Measurements from ENCODE around the gene NUP98. TPM values are rescaled to one million over a fixed set of nuclear protein-coding genes. Genes with fewer than 3 reads are reported as not detected.
A peak's percentile ranks its signal among the peaks of the same experiment; 100 is the strongest.
"Not testable (repeated sequence)": the region's sequence is repeated elsewhere in the genome, so short reads cannot be mapped to it uniquely, and the experiment has no call there.

The NUP98 gene
- total RNA-seq, 2 donors from 2014 or later = 98.0 to 131 TPM

- Mint-ChIP-seq H3K36me3 (peaks cover 27 to 61% of the 10 kb centered on the region in 2 donors), H3K9me3 (no peaks in the 10 kb centered on the region), H3K27ac (peak overlapping the region; percentile 80 to 93)
- ATAC-seq = peak; percentile 50 to 51
- no peak for DNase-seq (ENCODE audit: low spot score in 2 of 2)
Observed at GRCh38 chr11:3831378-3832239, 34.3 kb upstream of the NUP98 start.

- ATAC-seq (no peak), DNase-seq (ENCODE audit: low spot score in 2 of 2) (no peak)
- Mint-ChIP-seq H3K27ac (peak overlapping the region; percentile 80 to 93), H3K36me3 (peaks cover 26 to 66% of the 10 kb centered on the region in 2 donors), H3K9me3 (no peaks in the 10 kb centered on the region)
Observed at GRCh38 chr11:3830730-3831129, 33.4 kb upstream of the NUP98 start.

- H3K36me3 Mint-ChIP-seq = peaks cover 20 to 60% of the 10 kb centered on the region in 2 donors
- ATAC-seq (no peak), DNase-seq (ENCODE audit: low spot score in 2 of 2) (no peak)
- H3K27ac Mint-ChIP-seq = peak overlapping the region; percentile 74 to 80
- H3K9me3 Mint-ChIP-seq = no peaks in the 10 kb centered on the region
Observed at GRCh38 chr11:3830088-3830487, 32.7 kb upstream of the NUP98 start.

- DNase-seq (ENCODE audit: low spot score in 2 of 2) = no peak
- no peak overlapping the region for H3K27ac Mint-ChIP-seq
- ATAC-seq = no peak
- peaks cover 8 to 41% of the 10 kb centered on the region in 2 donors for H3K36me3 Mint-ChIP-seq
- H3K9me3 Mint-ChIP-seq = no peaks in the 10 kb centered on the region
Observed at GRCh38 chr11:3827434-3828186, 30.3 kb upstream of the NUP98 start.

GRCh38 chr11:3826721-3827120, 29.4 kb upstream of the NUP98 start:
- Mint-ChIP-seq H3K36me3 (peaks cover 8 to 40% of the 10 kb centered on the region in 2 donors), H3K27ac (peak overlapping the region; percentile 5 to 57), H3K9me3 (no peaks in the 10 kb centered on the region)
- no peak for ATAC-seq
- DNase-seq (ENCODE audit: low spot score in 2 of 2) = no peak

- Mint-ChIP-seq H3K27ac (peak overlapping the region; percentile 57 to 83), H3K9me3 (no peaks in the 10 kb centered on the region), H3K36me3 (peaks cover 8 to 29% of the 10 kb centered on the region in 2 donors)
- no peak for DNase-seq (ENCODE audit: low spot score in 2 of 2)
- peak in 1 of 2 donors; percentile 16 for ATAC-seq
Observed at GRCh38 chr11:3825473-3826154, 28.3 kb upstream of the NUP98 start.

GRCh38 chr11:3824714-3825472, 27.5 kb upstream of the NUP98 start:
- ATAC-seq (peak; percentile 87), DNase-seq (ENCODE audit: low spot score in 2 of 2) (peak; percentile 69 to 86)
- no peaks in the 10 kb centered on the region for H3K9me3 Mint-ChIP-seq
- peaks cover 8 to 22% of the 10 kb centered on the region in 2 donors for H3K36me3 Mint-ChIP-seq
- H3K27ac Mint-ChIP-seq = peak overlapping the region; percentile 2 to 57

- H3K9me3 Mint-ChIP-seq = no peaks in the 10 kb centered on the region
- peak in 1 of 2 donors; percentile 1 for ATAC-seq
- no peak for DNase-seq (ENCODE audit: low spot score in 2 of 2)
- peaks cover 8 to 20% of the 10 kb centered on the region in 2 donors for H3K36me3 Mint-ChIP-seq
- peak overlapping the region in 1 of 2 donors; percentile 57 for H3K27ac Mint-ChIP-seq
Observed at GRCh38 chr11:3823762-3824506, 26.6 kb upstream of the NUP98 start.

- Mint-ChIP-seq H3K27ac (no peak overlapping the region), H3K36me3 (peaks cover 8 to 20% of the 10 kb centered on the region in 2 donors), H3K9me3 (no peaks in the 10 kb centered on the region)
- DNase-seq (ENCODE audit: low spot score in 2 of 2) (no peak), ATAC-seq (peak in 1 of 2 donors; percentile 14)
Observed at GRCh38 chr11:3823303-3823702, 25.9 kb upstream of the NUP98 start.

- DNase-seq (ENCODE audit: low spot score in 2 of 2) (no peak), ATAC-seq (no peak)
- Mint-ChIP-seq H3K36me3 (peaks cover 0 to 13% of the 10 kb centered on the region in 2 donors), H3K9me3 (no peaks in the 10 kb centered on the region), H3K27ac (no peak overlapping the region)
Observed at GRCh38 chr11:3822312-3822711, 25.0 kb upstream of the NUP98 start.

- H3K9me3 Mint-ChIP-seq = no peaks in the 10 kb centered on the region
- peaks cover 0 to 2% of the 10 kb centered on the region in 2 donors for H3K36me3 Mint-ChIP-seq
- no peak for ATAC-seq
- DNase-seq (ENCODE audit: low spot score in 2 of 2) = no peak
- H3K27ac Mint-ChIP-seq = no peak overlapping the region
Observed at GRCh38 chr11:3820971-3821370, 23.6 kb upstream of the NUP98 start.

- H3K27ac Mint-ChIP-seq = peak overlapping the region in 1 of 2 donors; percentile 88
- DNase-seq (ENCODE audit: low spot score in 2 of 2) (no peak), ATAC-seq (no peak)
- H3K36me3 Mint-ChIP-seq = no peaks in the 10 kb centered on the region
- no peaks in the 10 kb centered on the region for H3K9me3 Mint-ChIP-seq
Observed at GRCh38 chr11:3817181-3817800, 19.9 kb upstream of the NUP98 start.

- Mint-ChIP-seq H3K9me3 (no peaks in the 10 kb centered on the region), H3K36me3 (no peaks in the 10 kb centered on the region), H3K27ac (peak overlapping the region in 1 of 2 donors; percentile 88)
- ATAC-seq = no peak
- DNase-seq (ENCODE audit: low spot score in 2 of 2) = no peak
Observed at GRCh38 chr11:3816673-3817072, 19.3 kb upstream of the NUP98 start.

- ATAC-seq (no peak), DNase-seq (ENCODE audit: low spot score in 2 of 2) (no peak)
- Mint-ChIP-seq H3K36me3 (no peaks in the 10 kb centered on the region), H3K9me3 (no peaks in the 10 kb centered on the region), H3K27ac (peak overlapping the region in 1 of 2 donors; percentile 34)
Observed at GRCh38 chr11:3815845-3816244, 18.5 kb upstream of the NUP98 start.

- H3K27ac Mint-ChIP-seq; H3K36me3 Mint-ChIP-seq; H3K9me3 Mint-ChIP-seq; ATAC-seq; DNase-seq (ENCODE audit: low spot score in 2 of 2): not testable (repeated sequence)
Observed at GRCh38 chr11:3814832-3815231, 17.5 kb upstream of the NUP98 start.

Measured in activated naive CD4-positive, alpha-beta T cell treated with anti-CD3 and anti-CD28 coated beads, Interleukin-2, amount 50 U/mL, for 72 hours (primary cell).